HG03378 (cell line): ENCODE results near the gene KRTAP3-2.

Experiments
- ATAC-seq: cut with Tn5 transposase; IDR thresholded peaks from one replicate; pipeline ENCODE4 v1.9.1; 2021; ENCODE audit warnings: mild to moderate bottlenecking, moderate library complexity; ENCODE audit not compliant: unreplicated experiment

KRTAP3-2 gene

DNA sequence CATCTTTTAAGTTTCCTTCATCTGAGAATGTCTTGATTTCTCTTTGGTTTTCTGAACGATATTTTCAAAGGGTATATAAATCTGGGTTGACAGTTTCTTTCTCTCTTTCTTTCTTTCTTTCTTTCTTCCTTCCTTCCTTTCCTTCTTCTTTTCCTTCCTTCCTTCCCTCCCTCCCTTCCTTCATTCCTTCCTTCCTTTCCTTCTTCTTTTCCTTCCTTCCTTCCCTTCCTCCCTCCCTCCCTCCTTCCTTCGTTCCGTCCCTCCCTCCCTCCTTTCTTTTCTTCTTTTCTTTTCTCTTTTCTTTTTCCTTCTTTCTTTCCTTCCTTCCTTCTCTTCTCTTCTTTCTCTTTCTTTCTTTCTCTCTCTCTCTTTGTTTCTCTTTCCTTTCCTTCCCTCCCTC, 25.3 kb downstream of the KRTAP3-2 start:
- ATAC-seq, result no peak

DNA sequence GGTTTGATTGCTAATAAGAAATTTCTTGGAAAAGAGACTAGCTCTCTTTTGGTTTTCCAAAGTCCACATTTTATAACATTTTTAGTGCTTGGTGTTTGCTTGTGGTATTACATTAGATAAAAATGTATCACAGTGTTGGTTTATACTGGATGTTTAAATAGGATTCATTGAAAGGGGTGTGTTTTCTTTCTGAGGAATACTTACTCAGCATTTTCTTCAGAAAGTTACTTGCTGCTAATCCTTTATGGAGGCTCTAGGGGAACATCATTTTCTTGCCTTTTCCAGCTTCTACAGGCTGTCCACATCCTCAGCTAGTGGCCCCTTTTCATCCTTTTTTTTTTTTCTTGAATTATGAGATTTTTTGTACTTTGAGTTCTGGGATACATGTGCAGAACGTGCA, 32.1 kb downstream of the KRTAP3-2 start:
- ATAC-seq, result no peak

DNA sequence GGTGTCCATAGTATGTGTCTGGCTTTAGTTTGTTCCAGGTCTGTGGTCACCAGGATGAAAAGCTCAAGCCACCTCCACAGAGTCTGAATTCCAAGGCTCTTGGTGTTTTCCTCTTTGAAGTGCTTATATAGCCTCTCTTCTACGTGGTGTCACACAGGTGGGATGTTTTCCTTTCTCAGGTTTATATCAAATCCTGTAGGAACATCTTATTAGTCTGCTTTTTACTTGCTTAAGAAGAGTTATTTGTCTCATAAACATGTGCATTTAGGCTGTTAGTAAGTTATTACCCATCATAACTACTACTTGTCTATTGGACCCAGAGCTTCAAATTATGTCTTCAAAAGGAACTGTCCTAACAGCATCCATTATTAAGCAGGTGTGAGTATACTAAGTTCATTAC, 32.9 kb downstream of the KRTAP3-2 start, which contains the start of gene KRT39:
Gene KRT39 (minus strand): TSS at position 101 of the 400 bp plus-strand sequence. CDS start 92 bp downstream, at position 9.
- no peak for ATAC-seq

DNA sequence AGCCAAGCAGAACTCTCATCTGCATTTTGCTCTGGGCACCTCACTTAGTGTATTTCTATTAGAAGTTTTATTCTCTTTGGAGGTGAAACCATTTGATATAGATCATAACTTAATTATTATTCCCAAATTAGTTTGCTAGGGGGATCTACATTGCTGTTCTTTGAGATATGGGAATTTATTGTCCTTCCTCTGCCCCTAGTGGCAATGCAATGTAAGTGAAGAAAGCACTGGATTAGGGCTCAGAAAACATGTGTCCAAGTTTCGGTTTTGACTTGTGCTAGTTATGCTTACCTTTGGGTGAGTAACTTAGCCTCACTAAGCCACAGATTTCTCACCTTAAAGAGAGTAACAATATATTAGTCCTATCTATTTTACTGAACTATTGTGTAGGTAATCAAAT, 35.9 kb downstream of the KRTAP3-2 start:
- no peak for ATAC-seq

DNA sequence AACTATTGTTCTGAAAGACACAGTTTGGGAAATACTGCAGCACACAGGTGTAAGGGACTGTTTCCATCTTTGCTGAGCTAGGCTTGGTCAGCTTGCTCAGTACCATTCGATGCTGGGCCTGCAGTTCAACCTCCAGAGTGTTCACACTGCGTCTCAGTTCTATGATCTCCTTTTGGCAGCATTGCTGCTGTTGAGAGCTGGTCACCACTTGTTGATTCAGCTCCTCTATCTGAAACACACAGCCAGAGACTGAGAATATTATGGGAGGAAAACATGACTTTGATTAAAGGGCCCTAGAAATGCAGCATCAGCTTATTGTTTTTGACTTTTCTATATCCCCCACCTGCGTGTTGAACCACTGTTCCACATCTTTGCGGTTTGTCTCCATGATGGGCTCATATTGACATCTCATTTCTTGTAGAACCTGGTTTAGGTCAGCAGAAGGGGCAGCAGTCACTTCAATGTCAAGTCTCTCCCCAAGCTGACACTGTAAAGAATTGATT, 37.6 kb downstream of the KRTAP3-2 start:
- ATAC-seq, result no peak

DNA sequence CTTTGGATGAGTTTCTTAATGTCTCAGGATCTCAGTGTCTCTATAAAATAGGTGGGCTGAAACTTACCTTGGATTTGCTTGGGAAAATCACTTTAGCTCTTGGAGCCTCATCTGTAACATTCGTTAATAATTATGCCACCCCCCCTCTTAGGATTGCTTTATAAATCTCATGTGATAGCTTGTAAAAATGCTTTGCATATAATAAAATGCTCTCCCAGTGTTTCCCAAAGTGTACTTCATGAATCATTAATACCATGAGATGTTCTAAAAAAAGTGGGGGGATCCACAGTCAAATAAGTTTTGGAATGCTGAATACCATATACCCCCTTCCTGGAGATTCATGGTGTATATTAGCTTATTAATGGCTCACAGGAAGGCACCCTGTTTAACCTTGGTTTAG, 38.1 kb downstream of the KRTAP3-2 start:
- no peak for ATAC-seq

DNA sequence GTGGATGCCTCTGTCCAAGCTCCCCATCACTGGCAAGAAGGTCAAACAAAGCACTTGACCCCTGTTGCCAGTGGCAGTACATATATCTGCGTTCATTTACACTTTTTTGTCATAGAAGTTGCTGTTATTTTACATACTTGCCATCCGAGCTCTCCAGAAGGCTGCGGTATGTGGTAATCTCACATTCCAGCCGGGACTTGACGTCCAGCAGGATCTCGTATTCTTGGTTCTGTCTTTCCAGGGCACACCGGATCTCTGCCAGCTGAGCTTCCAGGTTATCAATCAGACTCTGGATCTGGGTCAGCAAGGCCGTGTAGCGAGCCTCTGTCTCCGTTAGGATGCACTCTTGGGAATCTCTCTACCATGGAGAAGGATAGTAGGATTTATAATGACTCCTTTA, 39.6 kb downstream of the KRTAP3-2 start:
- ATAC-seq, result no peak

DNA sequence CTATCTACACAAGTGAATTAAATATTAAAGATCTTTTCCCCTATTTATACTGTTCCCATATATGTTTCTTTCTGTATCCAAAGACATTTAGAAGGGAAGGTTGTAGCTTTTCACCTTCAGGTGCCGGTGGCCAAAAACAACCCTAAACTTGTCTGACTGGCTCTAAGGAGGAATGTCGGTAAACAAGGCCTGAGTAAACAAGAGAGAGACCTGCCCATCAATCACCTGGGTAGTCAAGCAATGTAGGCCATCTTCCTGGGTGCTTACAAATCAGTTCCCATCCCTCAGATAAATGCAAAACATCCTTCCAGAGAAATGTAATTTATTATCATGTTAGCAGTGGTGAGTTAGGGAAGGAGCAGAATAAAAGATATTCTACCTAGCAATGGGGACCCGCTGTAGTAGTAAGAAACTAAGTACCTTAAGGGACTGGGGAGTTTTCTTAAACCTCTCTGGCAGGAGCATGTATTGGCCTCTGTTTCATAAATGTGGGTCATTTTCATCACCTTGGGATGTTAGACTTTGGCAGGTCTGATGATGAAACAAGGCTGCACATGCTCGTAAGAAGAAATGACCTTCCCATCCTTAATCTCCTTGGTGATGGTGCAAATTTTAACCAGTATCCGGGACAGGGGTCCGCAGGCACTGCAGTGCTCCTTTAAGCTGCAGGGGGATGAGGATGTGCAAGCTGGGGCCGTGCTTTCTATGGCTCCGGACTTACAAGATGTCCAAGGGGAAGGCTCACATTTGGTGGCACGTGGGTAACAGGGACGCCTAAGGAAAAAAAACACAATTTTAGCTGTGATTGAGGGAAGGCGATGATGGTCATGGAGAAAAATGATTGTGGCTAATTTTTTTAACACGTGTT, 41.4 kb downstream of the KRTAP3-2 start:
- no peak for ATAC-seq

DNA sequence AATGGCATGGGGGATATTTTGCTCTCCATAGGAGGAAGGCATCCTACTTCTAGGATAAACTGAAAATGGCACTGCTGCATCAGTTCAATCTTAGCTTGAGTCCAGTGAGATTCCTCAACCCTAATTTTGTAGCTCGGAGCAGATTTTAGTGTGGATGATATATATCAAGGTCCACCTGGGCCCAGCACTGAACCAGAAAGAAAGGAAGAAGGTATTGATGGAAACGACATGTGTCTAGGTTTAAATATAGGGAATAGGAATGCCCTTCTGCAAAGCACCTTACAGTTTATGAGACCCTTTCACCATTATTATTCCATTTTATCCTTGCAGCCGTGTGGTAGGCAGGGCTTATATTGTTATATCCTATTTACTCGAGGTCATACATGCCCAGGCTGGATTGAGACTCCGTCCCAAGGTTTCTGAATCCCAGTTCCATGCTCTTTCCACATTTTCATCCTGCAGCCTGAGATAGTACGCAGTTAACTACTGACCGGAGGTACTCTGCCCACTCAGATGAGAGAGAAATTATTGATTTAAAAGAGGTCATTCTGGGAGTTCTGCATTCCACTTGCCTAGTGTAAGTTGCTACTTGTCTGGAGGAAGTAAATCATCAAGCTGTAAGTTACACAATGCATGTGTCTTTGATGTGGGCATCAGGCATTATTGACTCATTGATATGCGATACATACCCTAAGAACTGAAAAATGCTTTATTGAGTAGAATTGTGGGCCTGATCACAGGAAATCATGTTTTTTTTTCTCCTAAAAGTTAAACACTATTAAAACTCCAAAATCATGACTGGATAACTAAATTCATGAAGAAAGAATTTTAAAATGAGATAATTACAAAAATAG, 43.1 kb downstream of the KRTAP3-2 start:
- ATAC-seq, result no peak

DNA sequence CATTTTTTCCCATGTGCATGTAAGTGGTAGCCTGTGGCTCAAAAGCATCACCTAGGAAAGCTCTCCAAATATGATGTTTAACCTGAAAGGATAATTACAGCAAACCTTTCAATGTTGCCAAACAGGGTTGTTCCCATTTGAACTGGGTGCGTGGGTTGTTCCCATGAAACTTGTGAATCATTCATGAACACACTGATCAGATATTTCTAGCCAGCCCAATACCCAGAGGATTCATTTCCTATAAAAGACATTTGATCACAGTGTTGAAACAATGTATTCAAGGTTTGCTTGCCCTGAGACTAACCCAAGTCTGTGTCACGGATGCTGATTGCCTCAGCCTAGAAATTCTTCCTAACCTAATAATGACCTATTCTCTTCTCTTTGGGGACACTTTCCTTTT, 45.8 kb downstream of the KRTAP3-2 start:
- ATAC-seq, result no peak

DNA sequence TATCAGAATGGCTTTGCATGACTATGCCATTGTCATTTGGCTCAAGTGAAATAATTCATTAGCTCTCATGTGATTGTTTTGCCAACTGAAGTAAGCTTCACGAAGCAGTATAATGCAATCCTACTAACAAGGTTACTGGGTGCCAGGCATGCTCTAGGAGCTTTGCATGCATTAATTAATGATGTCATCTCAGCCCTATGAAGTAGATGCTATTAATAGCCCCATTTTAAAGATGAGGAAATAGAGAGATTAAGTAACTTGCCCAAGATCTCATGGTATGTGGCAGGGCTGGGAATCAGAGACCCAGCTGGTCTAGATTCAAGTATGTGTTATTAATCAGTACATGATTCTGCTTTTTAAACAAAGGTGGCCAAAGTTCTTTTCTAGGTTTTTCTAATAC, 47.0 kb downstream of the KRTAP3-2 start:
- ATAC-seq, result no peak

DNA sequence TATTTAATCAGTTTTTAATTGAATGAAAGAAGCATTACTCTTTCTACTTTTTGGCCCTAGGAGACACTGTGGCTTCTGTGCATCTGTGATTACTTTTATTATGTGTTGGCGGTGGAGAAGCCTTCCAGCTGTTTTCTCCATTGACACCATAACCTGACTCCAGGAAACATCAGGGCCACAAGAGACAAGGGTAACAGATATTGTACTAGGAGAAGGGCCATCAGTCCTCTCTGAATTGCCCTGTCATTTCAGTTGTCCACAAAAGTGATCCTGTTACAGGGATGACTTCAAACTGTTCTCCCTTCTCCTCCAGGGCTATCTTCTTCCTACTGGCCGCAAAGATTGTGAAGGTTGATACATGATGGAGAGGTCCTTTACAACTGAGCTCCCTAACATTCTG, 47.6 kb downstream of the KRTAP3-2 start:
- no peak for ATAC-seq

DNA sequence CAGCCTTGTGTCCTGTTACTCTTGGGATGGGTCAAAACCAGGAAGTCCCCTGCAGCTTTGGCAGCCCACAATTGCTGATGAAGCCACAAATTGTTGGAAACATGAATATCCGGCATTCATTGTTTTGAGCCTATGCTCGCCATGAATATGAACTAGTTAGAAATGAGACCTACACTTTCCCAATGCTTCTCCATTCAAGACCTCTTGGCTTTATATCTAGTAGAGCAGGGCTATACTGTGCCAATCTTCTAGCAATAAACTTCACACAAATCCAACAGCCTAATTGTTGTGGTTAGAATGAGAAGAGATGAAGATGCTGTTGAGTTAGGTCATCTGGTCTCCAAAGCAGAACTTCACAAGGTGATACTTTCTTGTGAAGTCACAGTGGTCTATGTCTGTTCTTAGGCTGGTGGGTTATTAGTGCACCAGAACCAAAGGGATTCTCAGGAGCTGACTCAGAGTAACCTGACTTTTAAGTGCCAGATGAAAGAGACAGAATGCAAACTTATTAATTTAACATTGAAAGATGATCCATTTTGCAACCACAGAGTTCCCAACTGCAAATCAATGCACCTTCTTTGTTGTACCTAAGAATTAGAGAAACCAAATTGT, 48.6 kb downstream of the KRTAP3-2 start:
- ATAC-seq, result no peak

DNA sequence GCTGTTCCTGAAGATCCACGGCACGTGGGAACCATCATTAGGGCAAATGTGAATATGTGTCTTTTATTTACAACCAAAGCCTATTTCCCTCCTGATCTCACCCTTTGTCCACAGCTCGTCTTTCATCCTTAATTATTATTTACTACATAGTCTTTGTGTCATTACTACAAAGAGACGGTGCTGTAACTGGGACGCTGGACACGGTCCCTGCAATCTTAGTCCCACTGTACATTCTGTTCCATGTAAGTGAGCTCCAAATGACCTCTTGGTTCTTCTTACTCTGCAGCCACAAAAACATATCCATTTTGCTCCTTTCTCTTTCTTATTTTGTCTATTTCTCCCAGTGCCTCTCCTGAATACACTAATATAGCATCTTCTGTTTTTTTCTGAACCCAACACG, 49.5 kb downstream of the KRTAP3-2 start:
- ATAC-seq, result no peak

DNA sequence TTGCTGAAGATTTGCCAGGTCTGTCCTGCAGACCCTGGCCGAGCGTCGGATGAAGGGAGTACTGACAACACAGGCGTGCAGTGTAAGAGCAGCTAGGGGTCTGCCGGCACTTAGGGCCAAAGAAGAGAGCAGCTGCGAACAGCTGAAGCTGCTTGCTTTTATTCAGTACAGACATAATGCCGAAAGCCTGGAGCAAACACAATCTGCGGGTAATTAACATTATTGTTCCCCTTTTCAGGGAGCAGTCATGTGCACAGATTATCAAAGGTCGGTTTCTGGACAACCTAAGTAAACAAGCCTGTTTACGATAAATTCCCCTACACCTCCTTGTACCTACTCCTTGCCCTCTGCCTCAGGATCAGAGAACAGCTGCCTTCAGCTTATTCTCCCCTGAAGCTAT, 50.3 kb downstream of the KRTAP3-2 start:
- ATAC-seq, result no peak
